ENCODE data around the gene B3GALT2.

B3GALT2 gene

DNA sequence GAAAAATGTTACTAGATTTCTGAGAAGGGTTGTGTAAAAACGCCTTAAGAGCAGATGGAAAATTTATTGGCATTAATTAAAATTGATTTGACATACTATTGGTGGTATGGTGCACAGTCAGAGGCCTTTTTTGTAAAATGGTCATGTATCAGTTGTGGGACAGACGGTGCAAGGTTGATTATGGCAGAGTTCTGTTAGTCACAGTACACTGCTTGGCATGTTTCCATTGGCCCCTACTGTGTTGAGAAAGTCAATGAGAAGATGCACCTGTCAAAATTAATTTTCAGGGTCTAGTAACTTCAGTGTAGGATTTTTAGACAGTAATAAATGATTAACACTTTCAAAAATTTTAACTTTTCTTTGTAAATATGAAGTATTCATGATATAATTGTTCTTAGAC, 4.4 kb downstream of the B3GALT2 start:
- Histone ChIP-seq H3K4me3 (ENCODE audit: low read depth in 1 of 2, low read length in 1 of 2) (no peak overlapping the region), H3K27ac (no peak overlapping the region), H3K27me3 (no peaks in the 10 kb centered on the region), H3K9me3 (no peaks in the 10 kb centered on the region), H3K4me1 (ENCODE audit: control insufficient read depth in 1 of 2, insufficient read depth in 1 of 2, low read depth in 1 of 2, low read length in 1 of 2) (peaks cover 0 to 3% of the 10 kb centered on the region in 2 experiments), H3K36me3 (no peaks in the 10 kb centered on the region)
- TF ChIP-seq, protein P1, sequence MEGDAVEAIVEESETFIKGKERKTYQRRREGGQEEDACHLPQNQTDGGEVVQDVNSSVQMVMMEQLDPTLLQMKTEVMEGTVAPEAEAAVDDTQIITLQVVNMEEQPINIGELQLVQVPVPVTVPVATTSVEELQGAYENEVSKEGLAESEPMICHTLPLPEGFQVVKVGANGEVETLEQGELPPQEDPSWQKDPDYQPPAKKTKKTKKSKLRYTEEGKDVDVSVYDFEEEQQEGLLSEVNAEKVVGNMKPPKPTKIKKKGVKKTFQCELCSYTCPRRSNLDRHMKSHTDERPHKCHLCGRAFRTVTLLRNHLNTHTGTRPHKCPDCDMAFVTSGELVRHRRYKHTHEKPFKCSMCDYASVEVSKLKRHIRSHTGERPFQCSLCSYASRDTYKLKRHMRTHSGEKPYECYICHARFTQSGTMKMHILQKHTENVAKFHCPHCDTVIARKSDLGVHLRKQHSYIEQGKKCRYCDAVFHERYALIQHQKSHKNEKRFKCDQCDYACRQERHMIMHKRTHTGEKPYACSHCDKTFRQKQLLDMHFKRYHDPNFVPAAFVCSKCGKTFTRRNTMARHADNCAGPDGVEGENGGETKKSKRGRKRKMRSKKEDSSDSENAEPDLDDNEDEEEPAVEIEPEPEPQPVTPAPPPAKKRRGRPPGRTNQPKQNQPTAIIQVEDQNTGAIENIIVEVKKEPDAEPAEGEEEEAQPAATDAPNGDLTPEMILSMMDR (IDR thresholded peaks at IDR 0.05) = no peak

DNA sequence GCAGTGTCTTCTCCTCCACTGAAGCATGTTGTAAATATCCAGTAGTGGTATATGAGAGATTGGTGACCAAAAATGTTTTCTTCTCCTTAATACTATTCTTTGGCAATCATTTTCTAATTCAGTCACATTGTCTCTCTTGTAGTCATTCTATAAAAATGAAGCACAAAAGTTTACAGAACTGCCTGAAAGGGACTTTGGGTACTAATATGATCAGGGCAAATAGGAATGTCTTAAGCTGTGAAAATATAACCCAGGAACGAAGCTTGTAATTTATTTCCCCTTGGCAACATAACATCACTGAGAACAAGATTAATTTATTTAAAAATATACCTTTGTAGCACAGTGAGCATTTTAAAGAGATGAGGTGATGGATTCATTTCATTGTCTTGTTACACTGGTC, 4.9 kb downstream of the B3GALT2 start:
- TF ChIP-seq, protein P1 (IDR thresholded peaks at IDR 0.05) = no peak
- Histone ChIP-seq H3K27ac (no peak overlapping the region), H3K4me3 (ENCODE audit: low read depth in 1 of 2, low read length in 1 of 2) (no peak overlapping the region), H3K9me3 (no peaks in the 10 kb centered on the region), H3K4me1 (ENCODE audit: control insufficient read depth in 1 of 2, insufficient read depth in 1 of 2, low read depth in 1 of 2, low read length in 1 of 2) (peaks cover 0 to 3% of the 10 kb centered on the region in 2 experiments), H3K36me3 (no peaks in the 10 kb centered on the region), H3K27me3 (no peaks in the 10 kb centered on the region)

DNA sequence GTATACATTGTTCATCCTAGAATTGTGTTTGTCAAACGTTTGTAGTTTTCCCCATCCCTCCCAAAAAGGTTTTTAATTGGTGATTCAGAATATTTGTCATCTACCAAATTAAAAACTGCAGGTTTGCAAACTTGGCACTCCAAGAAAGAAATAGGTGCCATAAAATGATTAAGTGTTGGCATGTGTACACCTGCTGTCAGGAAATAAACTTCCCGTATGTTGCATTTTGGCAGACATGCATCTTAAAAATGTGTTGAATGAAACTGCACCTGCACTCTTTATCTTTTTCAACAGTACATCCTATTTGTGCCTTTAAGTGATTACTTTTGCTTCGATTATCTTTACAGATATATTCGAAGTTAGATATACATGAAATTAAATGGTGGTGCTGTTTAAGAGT, 7.3 kb downstream of the B3GALT2 start:
- TF ChIP-seq, protein P1 (IDR thresholded peaks at IDR 0.05) = no peak
- H3K27me3 ChIP-seq = no peaks in the 10 kb centered on the region
- H3K9me3 ChIP-seq = no peaks in the 10 kb centered on the region
- H3K4me1 ChIP-seq (ENCODE audit: control insufficient read depth in 1 of 2, insufficient read depth in 1 of 2, low read depth in 1 of 2, low read length in 1 of 2) = peaks cover 0 to 3% of the 10 kb centered on the region in 2 experiments
- no peaks in the 10 kb centered on the region for H3K36me3 ChIP-seq
- H3K27ac ChIP-seq = no peak overlapping the region
- H3K4me3 ChIP-seq (ENCODE audit: low read depth in 1 of 2, low read length in 1 of 2) = no peak overlapping the region

DNA sequence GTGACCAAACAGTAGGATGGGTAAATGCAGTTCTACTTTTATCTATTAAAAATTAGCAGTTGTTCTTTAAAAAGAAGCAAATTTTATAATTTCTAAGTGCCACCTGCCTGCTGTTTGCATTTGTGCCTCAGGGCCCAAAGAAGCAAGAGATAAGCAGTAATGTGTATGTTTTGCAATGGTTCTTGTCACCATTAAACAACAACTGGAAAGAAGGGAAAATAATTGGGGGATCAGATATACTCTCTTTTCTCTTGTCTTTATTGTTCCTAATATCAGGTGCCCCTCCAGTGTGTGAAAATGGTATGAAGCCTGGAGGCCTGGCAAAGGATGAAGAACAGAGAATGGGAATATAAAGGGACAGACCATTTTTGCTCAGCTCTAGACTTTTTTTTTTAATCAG, 9.6 kb downstream of the B3GALT2 start:
- TF ChIP-seq, protein P1 (IDR thresholded peaks at IDR 0.05) = no peak
- no peaks in the 10 kb centered on the region for H3K4me1 ChIP-seq (ENCODE audit: control insufficient read depth in 1 of 2, insufficient read depth in 1 of 2, low read depth in 1 of 2, low read length in 1 of 2)
- no peaks in the 10 kb centered on the region for H3K9me3 ChIP-seq
- H3K27ac ChIP-seq = no peak overlapping the region
- H3K4me3 ChIP-seq (ENCODE audit: low read depth in 1 of 2, low read length in 1 of 2) = no peak overlapping the region
- no peaks in the 10 kb centered on the region for H3K36me3 ChIP-seq
- H3K27me3 ChIP-seq = no peaks in the 10 kb centered on the region

DNA sequence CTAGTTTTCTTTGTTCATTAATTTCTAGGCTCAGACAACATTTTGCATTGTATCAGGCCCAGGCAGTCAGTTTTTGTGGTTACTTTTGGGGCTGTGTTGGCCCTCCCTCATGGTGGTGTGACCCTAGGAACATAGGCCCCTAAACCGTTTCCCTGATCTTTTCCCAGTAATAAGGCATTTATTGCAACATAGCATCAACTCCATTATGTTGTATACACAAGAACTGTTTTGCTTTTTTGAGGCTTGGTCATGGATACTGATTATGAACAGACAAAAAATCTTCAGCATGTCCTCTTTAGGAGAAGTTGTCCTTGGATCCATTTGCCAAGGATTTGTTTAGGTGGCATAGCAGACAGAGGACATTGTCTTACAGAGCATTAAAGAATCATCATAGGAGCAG, 10.3 kb downstream of the B3GALT2 start:
- Histone ChIP-seq H3K27me3 (no peaks in the 10 kb centered on the region), H3K9me3 (no peaks in the 10 kb centered on the region), H3K27ac (no peak overlapping the region), H3K36me3 (peaks cover 1% of the 10 kb centered on the region), H3K4me3 (ENCODE audit: low read depth in 1 of 2, low read length in 1 of 2) (no peak overlapping the region), H3K4me1 (ENCODE audit: control insufficient read depth in 1 of 2, insufficient read depth in 1 of 2, low read depth in 1 of 2, low read length in 1 of 2) (no peaks in the 10 kb centered on the region)
- TF ChIP-seq, protein P1 (IDR thresholded peaks at IDR 0.05) = no peak

DNA sequence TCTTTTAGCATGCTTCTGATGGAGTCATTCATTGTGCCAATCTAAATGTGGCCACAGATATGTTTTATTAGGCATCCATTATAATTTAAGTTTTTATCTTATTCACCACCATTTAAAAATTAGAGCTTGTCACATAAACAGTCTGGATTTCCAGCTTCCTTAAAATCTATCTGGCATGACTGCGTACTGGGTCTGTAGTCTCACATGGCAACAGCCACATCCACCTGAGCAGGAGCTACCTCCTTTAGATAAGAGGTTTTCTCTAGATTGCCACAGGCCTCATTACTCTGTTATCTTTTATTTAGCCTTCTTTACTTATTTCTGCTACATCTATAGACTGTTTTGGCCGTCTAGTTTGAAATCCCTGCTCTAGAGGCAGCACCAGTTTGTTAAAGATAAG, 29.1 kb downstream of the B3GALT2 start:
- H3K9me3 ChIP-seq = no peaks in the 10 kb centered on the region
- H3K4me3 ChIP-seq (ENCODE audit: low read depth in 1 of 2, low read length in 1 of 2) = no peak overlapping the region
- H3K4me1 ChIP-seq (ENCODE audit: control insufficient read depth in 1 of 2, insufficient read depth in 1 of 2, low read depth in 1 of 2, low read length in 1 of 2) = no peaks in the 10 kb centered on the region
- TF ChIP-seq, protein P1 (IDR thresholded peaks at IDR 0.05) = no peak
- H3K36me3 ChIP-seq = peaks cover 42% of the 10 kb centered on the region
- no peaks in the 10 kb centered on the region for H3K27me3 ChIP-seq
- H3K27ac ChIP-seq = no peak overlapping the region
